ENCODE data around the gene ZNF202. TPM values are rescaled to one million over a fixed set of nuclear protein-coding genes. Genes with fewer than 3 reads are reported as not detected.

The ZNF202 gene
- total and polyA plus RNA-seq, 2 donors (not counting 1 experiment from before 2014, with no cell fraction given), result 4.5 to 9.7 TPM

GRCh38 chr11:123775715-123776549 lies 34.5 kb upstream of the ZNF202 start:
- DNase-seq (ENCODE audit: low read depth in 2 of 2), result no peak
- no peaks in the 10 kb centered on the region for H3K27me3 ChIP-seq (ENCODE audit: control insufficient read depth, insufficient read depth, low read length)
- no peak overlapping the region for H3K4me3 ChIP-seq (replicated peaks in 1 of 4; ENCODE audit: control extremely low read depth in 1 of 4, insufficient read depth in 1 of 4, low read depth in 3 of 4, low read length in 4 of 4)
- no peaks in the 10 kb centered on the region for H3K4me1 ChIP-seq (ENCODE audit: control insufficient read depth, extremely low read depth, insufficient read depth, low read length)
- H3K4me2 ChIP-seq (ENCODE audit: extremely low read depth, insufficient read depth, low read length), result no peak overlapping the region
- no peaks in the 10 kb centered on the region for H4K20me1 ChIP-seq (ENCODE audit: control insufficient read depth, extremely low read depth, insufficient read depth, low read length)
- H2AFZ ChIP-seq (ENCODE audit: low read length), result no peak overlapping the region
- no peak for TF ChIP-seq CTCF (conservative IDR thresholded peaks at IDR 0.05 in 1 of 2, IDR thresholded peaks at IDR 0.05 in 1 of 2; ENCODE audit: low read depth in 1 of 2, low read length in 2 of 2)
- TF ChIP-seq EZH2 (IDR thresholded peaks at IDR 0.05; ENCODE audit: low read length, missing control alignments), result no peak
- no peaks in the 10 kb centered on the region for H3K79me2 ChIP-seq (ENCODE audit: control insufficient read depth, insufficient read depth, low read length)
- no peak overlapping the region for H3K27ac ChIP-seq (ENCODE audit: insufficient read depth, low read length)
- H3K9ac ChIP-seq (ENCODE audit: insufficient read depth, low read length), result no peak overlapping the region
- no peaks in the 10 kb centered on the region for H3K9me3 ChIP-seq (ENCODE audit: control insufficient read depth, insufficient read depth, low read depth, low read length)
- no peaks in the 10 kb centered on the region for H3K36me3 ChIP-seq (ENCODE audit: control insufficient read depth, insufficient read depth, low read length)

- Histone ChIP-seq H4K20me1 (ENCODE audit: control insufficient read depth, extremely low read depth, insufficient read depth, low read length) (no peaks in the 10 kb centered on the region), H3K4me1 (ENCODE audit: control insufficient read depth, extremely low read depth, insufficient read depth, low read length) (no peaks in the 10 kb centered on the region), H3K9me3 (ENCODE audit: control insufficient read depth, insufficient read depth, low read depth, low read length) (no peaks in the 10 kb centered on the region), H3K4me3 (replicated peaks in 1 of 4; ENCODE audit: control extremely low read depth in 1 of 4, insufficient read depth in 1 of 4, low read depth in 3 of 4, low read length in 4 of 4) (no peak overlapping the region), H3K27me3 (ENCODE audit: control insufficient read depth, insufficient read depth, low read length) (no peaks in the 10 kb centered on the region), H2AFZ (ENCODE audit: low read length) (no peak overlapping the region), H3K9ac (ENCODE audit: insufficient read depth, low read length) (no peak overlapping the region), H3K4me2 (ENCODE audit: extremely low read depth, insufficient read depth, low read length) (no peak overlapping the region), H3K36me3 (ENCODE audit: control insufficient read depth, insufficient read depth, low read length) (no peaks in the 10 kb centered on the region), H3K27ac (ENCODE audit: insufficient read depth, low read length) (no peak overlapping the region), H3K79me2 (ENCODE audit: control insufficient read depth, insufficient read depth, low read length) (no peaks in the 10 kb centered on the region)
- no peak for TF ChIP-seq CTCF (conservative IDR thresholded peaks at IDR 0.05 in 1 of 2, IDR thresholded peaks at IDR 0.05 in 1 of 2; ENCODE audit: low read depth in 1 of 2, low read length in 2 of 2)
- TF ChIP-seq EZH2 (IDR thresholded peaks at IDR 0.05; ENCODE audit: low read length, missing control alignments), result no peak
- DNase-seq (ENCODE audit: low read depth in 2 of 2), result no peak
Measured at GRCh38 chr11:123775289-123775688, 33.8 kb upstream of the ZNF202 start.

- H3K4me1 ChIP-seq (ENCODE audit: control insufficient read depth, extremely low read depth, insufficient read depth, low read length), result no peaks in the 10 kb centered on the region
Measured at GRCh38 chr11:123773959-123774358, 32.5 kb upstream of the ZNF202 start.

More at GRCh38 chr11:123773959-123774358, 32.5 kb upstream of the ZNF202 start:
- Histone ChIP-seq H3K36me3 (ENCODE audit: control insufficient read depth, insufficient read depth, low read length) (no peaks in the 10 kb centered on the region), H3K79me2 (ENCODE audit: control insufficient read depth, insufficient read depth, low read length) (no peaks in the 10 kb centered on the region), H4K20me1 (ENCODE audit: control insufficient read depth, extremely low read depth, insufficient read depth, low read length) (no peaks in the 10 kb centered on the region), H3K4me2 (ENCODE audit: extremely low read depth, insufficient read depth, low read length) (no peak overlapping the region), H3K9me3 (ENCODE audit: control insufficient read depth, insufficient read depth, low read depth, low read length) (no peaks in the 10 kb centered on the region), H3K27me3 (ENCODE audit: control insufficient read depth, insufficient read depth, low read length) (no peaks in the 10 kb centered on the region), H3K9ac (ENCODE audit: insufficient read depth, low read length) (no peak overlapping the region), H2AFZ (ENCODE audit: low read length) (no peak overlapping the region), H3K4me3 (replicated peaks in 1 of 4; ENCODE audit: control extremely low read depth in 1 of 4, insufficient read depth in 1 of 4, low read depth in 3 of 4, low read length in 4 of 4) (no peak overlapping the region), H3K27ac (ENCODE audit: insufficient read depth, low read length) (no peak overlapping the region)
- TF ChIP-seq CTCF (conservative IDR thresholded peaks at IDR 0.05 in 1 of 2, IDR thresholded peaks at IDR 0.05 in 1 of 2; ENCODE audit: low read depth in 1 of 2, low read length in 2 of 2), result no peak
- no peak for TF ChIP-seq EZH2 (IDR thresholded peaks at IDR 0.05; ENCODE audit: low read length, missing control alignments)
- DNase-seq (ENCODE audit: low read depth in 2 of 2), result no peak
